Medulla oblongata (tissue), 1 donor: ENCODE measurements around the gene RYR3.
"Not testable (repeated sequence)": the region's sequence is repeated elsewhere in the genome, so short reads cannot be mapped to it uniquely, and the experiment has no call there.

ENCODE experiments used
- DNase-seq: peaks from one replicate; pipeline ENCODE4 v3.0.0-alpha.2; 2015; ENCODE audit errors: extremely low spot score

RYR3 gene

DNA sequence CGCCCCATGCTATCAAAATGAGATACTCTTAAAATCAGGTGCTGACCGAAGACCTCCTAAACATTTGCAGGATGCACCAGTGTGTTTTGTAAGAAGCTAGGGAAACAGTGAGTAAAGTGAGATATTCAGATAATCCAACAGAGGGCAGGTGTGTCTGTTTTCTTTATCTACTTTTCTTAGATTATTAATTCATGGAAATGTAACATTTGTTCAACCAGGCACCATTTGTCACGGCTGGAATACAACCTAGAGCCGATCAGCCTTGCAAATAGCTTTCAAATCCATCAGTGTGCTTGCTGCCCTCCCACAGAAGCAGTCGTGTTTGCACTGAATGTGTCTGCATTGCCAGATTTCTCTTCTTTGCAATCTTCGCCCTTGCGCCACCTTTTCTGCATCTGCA lies 455.6 kb downstream of the RYR3 start:
- no peak for DNase-seq

DNA sequence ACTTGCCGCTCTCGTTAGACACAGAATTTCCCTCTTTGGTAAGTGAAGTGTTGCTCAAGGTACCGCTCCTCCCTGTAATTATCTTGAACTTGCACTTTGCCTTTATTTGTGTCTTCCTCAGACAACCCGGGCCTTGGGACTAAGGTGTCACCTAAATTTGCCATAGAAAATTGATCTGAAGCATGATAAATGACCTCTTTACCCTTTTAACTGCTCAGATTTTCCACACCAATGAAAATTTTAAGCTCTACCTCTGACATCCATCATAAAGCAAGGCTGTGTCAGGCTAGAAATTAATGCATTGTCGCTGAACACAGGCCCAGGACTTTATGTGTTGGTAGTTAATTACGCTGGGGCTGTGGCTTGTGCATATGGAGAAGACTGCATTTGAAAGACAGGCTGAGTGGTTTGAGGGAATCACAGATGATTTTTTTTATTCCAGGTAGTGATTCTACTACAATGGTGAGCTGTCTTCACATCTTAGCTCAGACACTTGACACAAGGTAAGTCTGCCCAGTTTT lies 458.0 kb downstream of the RYR3 start:
- no peak for DNase-seq

DNA sequence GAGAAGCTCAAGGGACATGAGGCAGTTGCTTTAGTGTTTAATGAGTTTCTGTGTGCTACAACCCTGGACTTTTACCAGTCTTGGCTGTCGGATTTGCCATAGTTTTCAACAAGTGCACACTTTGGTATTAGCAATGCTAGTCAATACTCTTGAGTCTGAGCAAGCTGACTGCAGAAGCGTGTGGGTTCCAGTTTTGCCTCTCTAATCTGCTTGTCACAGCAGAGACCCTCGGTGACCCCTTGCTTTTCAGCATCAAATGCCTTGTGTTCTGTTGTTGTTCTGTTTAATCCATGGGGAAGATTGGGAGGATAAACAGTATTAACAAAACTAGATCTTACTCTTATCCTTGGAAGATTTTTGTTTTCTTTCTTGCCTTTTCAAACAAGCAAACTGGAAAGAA lies 463.2 kb downstream of the RYR3 start:
- no peak for DNase-seq

DNA sequence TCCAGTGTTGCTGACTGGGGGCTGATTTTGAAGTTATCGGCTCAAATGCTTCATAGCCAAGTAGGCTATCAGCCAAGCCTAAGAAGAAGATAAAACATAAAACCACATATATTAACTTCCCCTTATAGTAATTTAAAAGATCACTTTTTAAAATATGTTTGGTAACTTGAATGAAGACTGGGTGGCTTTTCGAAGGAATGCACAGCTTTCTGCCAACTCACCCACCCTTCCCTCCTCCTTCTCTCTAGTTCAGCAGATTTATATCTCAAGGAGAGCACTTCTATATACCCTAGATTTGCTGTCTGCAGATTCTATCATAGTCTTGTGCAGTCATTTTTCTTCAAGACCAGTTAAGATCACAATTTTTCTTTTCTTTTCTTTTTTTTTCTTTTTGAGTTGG lies 468.1 kb downstream of the RYR3 start:
- DNase-seq = no peak

DNA sequence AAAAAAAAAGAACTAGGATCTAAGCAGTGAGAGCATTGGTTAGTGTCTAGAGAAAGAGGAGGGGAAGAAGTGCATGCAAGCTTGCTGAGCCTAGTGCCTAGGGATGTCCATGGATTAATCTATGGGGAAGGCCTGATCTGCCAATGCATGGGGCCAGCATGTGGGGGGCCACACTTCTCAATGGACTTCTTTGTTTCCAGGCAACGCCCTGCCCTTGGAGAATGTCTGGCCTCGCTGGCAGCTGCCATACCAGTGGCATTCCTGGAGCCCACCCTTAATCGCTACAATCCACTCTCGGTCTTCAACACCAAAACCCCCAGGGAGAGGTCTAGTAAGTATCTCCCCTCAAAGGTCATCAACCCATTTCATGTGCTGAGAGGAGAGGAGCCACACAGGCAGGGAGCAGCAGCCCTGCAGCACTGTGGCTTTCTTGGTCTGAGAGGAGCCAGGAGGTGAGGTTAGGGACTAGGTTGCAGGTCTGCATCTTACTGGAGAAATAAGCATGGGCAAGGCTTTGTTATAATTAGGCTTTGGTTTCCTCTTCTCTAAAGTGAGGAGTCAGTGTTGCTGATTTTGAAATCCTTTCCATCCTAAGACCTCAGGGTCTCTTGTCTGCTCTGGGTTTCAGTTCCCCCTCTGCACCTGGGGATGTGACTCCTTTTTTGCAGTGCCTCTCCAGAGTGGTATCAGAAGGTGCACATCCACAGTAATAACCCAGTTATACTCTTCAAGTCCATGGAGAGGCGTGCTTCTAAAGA lies 469.4 kb downstream of the RYR3 start:
- DNase-seq = no peak

DNA sequence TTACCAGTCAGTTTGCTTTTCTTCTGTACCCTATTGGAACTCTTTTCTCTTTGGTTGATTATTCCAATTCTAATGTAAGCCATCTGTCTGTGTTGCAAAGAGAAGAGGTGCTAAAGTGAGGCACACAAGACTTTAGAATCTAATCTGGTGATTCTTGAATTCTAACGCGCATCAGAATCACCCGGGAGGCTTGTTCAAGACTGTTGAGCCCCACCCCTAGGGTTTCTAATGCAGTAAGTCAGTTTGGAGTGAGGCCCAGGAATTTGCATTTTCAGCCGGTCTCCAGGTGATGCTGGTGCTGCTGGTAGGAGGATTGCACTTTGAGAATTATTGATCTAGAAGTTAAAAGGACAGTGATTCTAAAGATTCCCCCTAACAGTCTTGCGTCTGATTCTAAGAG lies 472.2 kb downstream of the RYR3 start:
- no peak for DNase-seq

DNA sequence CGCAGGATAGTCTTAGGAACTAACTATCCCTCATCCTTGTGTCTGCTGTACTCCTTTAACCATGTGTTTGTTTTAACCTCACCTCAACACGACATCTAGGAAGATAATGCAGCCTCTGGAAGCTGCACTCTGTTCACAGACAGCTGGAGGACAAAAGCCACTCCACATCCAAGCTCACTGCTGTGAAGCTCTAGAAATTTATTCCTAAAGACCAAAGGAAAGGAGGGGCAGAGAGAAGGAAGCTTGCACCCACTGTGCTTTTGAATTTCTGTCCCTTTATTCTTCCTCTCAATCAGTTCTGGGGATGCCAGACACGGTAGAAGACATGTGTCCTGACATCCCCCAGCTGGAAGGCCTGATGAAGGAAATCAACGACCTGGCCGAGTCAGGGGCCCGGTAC lies 474.6 kb downstream of the RYR3 start:
- DNase-seq = no peak

DNA sequence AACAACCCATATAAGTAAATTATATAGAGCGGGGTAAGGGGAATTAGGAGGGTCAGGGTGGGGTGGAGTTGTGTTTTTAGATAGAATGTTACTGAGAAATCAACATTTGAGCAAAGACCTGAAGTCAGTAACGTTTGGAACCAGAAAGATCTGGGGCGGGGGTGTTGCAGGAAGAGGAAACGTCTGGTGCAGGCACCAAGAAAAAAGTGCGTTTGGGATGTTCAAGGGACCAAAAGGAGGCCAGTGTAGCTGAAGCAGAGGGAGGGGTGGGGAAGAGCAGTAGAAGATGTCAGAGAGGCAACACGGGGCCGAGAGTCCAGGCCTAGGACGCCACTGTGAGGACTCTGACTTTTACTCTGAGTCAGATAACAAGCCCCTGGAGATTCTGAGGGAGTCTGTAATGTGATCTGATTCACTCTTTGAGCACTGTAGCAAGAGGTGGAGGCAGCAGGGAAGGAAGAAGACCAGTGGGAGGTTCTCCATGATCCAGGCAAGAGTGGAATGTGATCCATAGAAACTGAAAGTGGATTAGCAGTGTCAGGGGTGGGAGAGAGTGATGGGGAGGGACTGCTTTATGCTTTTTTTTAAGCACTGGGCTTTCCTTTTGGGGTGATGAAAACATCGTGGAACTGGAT lies 478.3 kb downstream of the RYR3 start:
- DNase-seq = no peak

DNA sequence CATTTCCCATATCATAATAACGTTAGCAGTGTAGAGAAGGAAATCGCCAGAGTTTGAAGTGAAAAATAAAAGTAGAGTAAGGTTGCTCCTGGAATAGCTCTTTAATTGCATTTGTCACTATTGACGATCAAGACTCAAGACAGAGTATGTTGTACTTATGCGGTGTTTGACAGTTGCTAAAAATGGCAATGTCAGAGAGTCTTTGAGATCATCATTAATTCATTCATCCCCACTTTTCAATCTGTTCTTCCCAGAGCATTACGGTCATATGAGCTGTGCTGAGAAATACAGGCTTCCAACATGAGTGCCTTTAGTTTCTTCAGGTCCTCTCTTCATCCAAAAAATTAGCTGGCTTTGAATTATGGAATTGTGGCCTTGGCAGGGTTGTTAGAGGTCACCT lies 483.7 kb downstream of the RYR3 start:
- DNase-seq = no peak

DNA sequence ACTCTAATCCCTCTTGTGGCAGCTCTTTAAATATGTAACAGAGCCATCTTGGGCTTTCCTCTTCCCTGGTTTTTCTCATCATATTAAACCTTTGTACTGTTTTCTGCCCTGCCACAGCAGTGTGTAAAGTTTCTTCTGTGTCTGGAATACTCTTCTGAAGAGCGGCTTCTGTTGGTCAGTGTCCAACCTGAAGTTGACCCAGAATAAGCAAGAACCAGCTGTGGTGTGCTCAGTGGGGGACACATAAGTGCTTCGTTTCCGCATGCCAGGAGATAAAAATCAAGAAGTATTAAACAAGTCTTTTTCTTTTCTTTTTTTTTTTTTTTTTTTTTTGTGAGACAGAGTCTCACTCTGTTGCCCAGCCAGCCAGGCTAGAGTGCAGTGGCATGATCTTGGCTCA lies 484.3 kb downstream of the RYR3 start:
- DNase-seq = no peak

DNA sequence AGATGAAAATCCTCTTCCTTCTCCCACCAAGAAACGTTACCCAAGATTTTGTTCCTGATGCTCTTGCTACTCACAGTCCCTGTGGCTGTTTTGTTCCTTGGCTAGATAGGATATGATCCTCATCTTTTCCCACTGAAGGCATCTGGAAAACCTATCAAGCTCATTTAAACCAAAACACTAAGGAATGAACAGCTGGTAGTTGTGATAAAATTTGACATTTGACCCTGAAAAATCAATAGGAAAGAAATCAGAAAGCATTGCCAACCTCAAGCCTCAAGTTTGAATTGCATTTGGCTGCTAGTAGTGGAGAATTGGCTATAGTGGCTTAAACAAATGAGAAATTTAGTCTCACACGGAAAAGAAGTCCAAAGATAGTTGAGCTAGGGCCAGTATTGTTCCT lies 486.9 kb downstream of the RYR3 start:
- no peak for DNase-seq

DNA sequence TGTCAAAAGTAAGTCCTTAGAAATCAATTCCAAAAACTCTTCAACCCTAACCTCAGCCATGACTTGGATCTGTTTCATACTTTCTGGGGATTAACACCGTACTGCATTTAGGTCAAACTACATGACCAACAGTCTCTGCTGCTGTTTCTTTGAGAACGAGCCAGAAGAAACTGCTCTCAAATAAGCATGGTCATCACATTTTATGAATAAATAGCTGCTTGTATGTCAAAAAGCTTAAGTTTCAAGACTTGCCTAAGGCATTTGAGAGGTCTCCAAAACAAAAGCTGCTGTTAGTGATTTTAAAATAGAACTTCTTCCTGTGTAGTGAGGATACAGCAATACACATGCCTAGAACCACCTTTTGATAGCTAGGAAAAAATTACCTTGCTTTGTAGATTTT lies 491.2 kb downstream of the RYR3 start:
- no peak for DNase-seq

DNA sequence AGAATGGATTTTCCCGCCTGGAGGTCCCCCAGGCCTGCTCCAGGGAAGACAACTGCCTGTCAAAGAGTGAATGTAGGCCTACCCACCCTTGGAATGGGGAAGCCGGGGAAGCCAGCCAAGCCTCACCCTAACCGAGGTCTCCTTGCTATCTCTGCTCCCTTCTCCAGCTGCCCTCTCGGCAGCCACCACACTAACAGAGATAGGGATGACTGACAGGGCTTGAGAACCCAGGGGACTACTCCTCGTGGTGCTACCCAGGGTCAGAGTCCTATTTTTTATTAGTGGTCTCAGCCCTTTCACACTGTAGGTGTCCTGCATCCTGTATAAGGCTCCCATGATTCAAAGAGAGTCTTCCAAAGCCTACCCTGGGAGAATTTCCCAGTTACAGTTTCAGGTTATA lies 496.9 kb downstream of the RYR3 start:
- DNase-seq = no peak

DNA sequence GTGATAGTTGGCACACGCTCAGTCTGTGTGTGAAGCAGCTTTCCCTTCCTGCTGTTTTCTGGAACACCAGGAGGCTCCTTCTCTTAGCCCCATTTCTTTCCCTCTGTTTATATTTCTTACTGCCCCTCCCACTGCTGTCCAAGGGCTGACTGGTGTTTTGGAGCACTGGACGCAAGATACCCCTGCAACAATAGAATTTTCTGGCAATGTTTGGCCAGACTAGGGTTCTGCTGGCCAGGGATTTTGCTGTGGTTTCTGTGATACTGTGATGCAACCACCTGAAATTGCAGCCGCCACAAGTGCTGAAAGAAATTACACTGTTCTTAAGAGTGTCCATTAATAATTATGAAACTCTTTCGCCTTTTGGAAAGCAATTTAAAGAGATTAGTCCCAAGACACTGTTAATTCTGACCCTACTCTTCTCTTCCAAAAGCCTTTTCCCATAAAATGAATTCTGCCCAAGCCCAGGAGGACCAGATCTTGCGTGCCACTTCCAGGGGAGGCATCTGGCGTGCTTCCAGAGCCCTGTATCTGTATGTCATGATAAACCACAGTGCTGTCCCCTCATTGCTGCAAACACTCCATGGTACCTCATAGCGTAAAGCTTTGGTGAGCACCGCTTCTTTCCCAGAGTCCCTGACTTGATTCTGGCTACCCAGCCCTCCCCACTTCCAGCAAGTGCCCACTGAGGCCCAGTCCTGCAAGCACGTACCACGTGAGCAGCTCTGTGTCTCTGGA lies 498.1 kb downstream of the RYR3 start:
- no peak for DNase-seq

DNA sequence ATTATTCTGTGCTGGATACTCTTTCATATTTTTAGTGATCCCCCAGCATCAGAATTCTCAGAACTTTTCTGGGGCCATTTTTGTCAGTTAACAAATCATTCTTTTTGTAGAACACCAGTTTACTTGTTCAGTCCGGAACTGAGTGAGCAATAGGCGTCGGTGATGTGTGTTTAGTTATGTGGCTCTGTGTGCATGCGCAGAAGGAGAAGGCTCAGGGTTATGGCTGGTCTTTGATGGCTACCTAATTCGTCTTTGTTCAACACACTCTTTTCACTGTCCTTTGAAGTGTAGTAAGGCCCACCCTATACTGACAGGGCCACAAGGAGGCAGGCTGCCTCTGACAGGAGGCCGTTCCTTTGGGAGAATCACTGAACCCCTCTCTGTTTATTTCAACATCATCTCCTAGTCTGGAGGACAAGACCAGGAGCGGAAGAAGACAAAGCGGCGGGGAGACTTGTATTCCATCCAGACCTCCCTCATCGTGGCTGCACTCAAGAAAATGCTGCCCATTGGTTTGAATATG lies 499.4 kb downstream of the RYR3 start:
- no peak for DNase-seq

DNA sequence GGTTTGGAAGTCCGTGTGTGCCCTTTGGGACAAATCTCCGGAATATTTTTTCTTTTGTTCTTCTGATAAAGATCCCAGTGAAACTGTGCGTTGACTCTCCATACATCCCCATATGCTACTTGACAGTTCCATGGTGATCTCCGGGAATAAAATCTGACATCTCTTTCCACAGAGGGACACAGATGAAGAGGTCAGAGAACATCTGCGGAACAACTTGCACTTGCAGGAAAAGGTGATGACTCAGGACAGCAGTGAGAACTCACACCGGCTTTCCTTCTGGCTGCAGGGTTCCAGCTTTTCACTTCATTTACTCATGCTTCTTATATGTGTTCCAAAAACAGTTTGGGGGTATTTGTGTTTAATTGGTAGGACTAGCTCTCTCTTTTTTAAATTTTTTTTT lies 500.0 kb downstream of the RYR3 start:
- DNase-seq = no peak

DNA sequence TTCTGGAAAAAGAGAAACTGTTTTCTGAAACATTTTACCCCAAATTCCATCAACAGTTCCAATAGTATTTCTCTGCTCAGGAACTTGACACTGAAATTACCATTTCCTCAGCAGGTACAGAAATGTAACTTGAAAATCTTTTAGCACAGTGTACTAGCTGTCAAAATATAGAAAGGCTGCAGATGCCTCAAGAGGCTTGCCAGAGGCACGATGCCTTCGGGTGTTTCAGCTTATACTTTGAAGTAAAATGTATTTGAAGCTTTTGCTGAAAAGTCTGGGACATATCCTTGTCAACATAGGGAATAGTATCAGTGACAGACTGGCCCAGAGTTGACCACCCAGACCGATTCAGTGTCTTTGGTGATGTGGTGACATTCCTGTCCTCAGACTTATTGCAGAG lies 503.1 kb downstream of the RYR3 start:
- DNase-seq = no peak

DNA sequence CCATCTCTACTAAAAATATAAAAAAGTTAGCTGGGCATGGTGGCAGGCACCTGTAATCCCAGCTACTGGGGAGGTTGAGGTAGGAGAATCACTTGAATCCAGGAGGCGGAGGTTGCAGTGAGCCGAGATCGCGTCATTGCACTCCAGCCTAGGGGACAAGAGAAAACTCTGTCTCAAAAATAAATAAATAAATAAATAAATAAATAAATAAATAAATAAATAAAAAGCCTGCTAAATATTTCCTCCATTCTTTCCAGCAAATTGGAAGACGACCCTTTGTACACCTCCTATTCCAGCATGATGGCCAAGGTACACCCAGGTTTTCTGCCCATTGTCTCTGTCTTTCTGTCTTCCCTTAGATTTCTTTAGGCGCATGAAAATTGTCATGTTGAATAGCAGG lies 508.7 kb downstream of the RYR3 start:
- not testable (repeated sequence) for DNase-seq

DNA sequence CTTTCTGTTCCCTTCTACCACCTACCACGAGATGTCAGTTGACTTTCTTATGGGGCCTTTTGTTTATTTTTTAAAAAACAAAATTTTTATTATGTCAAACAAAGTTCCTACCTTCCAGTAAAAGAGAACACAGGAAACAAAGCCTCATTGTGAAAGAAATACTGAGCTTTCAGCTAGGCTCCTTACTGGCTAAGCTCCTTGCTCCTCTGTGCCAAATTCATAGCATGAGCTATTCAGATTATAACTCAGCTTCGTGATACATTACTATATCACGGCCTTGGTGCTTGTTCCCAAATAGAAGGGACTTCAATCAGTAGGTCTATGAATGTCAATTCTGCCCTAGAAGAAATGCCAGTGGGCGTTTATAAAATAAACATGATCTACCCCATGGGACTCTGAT lies 511.7 kb downstream of the RYR3 start:
- DNase-seq = no peak

DNA sequence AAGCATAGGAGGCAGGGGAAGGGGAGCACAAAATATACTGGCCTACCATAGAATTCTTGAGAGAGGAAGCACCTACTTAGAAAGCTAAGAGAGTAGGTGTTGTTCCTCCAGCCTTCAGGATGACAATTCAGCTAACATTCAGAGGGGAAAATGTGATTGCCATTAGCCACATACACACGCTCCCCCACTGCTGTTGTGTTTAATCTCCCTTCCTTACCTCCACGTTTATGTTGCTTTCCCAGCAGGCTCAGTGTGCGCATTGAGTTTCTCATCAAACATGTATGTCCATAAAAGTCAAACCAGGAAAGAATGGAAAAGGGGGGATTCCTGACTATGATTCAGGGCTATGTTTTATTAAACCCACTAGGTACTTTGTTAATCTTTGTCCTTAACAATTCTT lies 512.4 kb downstream of the RYR3 start:
- no peak for DNase-seq

DNA sequence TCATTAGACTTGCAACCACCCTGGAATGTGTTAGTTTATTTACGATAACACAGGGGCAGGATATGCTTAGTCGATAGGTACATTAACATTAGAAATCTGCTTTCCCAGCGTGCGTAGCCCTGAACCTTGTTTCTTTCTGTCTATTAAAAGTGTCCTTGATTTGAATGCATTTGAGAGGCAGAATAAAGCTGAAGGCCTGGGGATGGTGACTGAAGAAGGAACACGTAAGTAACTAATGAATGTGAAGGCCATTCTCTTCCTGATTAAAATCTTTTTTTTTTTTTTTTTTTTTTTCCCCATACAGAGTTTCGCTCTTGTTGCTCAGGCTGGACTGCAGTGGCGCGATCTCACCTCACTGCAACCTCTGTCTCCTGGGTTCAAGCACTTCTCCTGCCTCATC lies 514.7 kb downstream of the RYR3 start:
- no peak for DNase-seq

DNA sequence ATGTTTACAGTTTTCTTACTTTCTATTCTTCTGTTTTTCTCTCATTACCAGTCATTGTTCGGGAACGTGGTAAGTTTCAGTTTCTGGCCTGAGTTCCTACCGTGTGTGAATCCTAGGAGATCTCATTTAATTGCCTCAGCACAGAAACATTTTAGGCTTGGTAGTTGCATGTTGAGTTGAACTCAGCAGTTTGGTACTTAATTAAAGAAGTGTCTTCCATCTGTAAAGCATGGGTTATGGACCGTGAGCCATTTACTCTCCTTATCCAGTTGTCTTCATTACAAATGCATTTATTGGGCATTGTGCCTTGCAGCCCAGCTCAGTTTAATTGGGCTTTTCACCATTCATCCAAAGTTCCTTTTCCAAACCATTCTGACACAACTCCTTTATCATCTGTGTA lies 515.4 kb downstream of the RYR3 start:
- no peak for DNase-seq

DNA sequence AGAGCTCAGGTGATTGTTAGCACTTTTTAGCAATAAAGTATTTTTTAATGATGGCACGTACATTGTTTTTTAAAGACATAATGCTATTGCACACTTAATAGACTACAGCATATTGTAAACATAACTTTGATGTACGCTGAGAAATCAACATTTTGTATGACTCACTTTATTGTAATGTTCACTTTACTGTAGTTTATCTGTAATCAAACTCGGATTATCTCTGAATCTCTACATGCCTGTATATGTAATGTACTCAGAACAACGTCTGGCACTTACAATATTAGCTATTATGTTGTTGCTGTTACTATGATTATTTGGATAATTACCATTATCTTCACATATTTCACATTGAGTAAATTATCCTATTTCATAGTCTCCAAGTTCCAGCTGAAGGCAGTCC lies 519.6 kb downstream of the RYR3 start:
- no peak for DNase-seq
